Neural progenitor cell (in vitro differentiated cells): Measurements from ENCODE around the gene SPRED2. TPM values are rescaled to one million over a fixed set of nuclear protein-coding genes. Genes with fewer than 3 reads are reported as not detected.

ENCODE experiments used
- DNase-seq: peaks from one replicate; pipeline ENCODE4 v3.0.0-alpha.2; 2016; ENCODE audit warnings: low spot score
- H2AFZ ChIP-seq: fragments of 200-600 bp; sonication (generic); replicated peaks from 2 replicates; pipeline ENCODE4 v1.6.1; 2016; ENCODE audit warnings: antibody characterized with exemption
- H3F3A ChIP-seq: fragments of 200-600 bp; sonication (generic); 2 replicates; pipeline ENCODE4 v1.6.1; 2016; ENCODE audit warnings: antibody characterized with exemption, low read depth
- H3K27ac ChIP-seq: fragments of 200-600 bp; sonication (generic); 2 replicates; pipeline ENCODE4 v1.5.1; 2016; ENCODE audit warnings: mild to moderate bottlenecking
- H3K27me3 ChIP-seq: fragments of 200-600 bp; sonication (generic); 2 replicates; pipeline ENCODE4 v1.6.1; 2016; ENCODE audit warnings: mild to moderate bottlenecking, moderate library complexity
- H3K36me3 ChIP-seq: fragments of 200-600 bp; sonication (generic); 2 replicates; pipeline ENCODE4 v1.5.1; 2016
- H3K4me1 ChIP-seq: fragments of 200-600 bp; sonication (generic); 2 replicates; pipeline ENCODE4 v1.6.1; 2016; ENCODE audit warnings: mixed run types
- H3K4me2 ChIP-seq: fragments of 200-600 bp; sonication (generic); 2 replicates; pipeline ENCODE4 v1.6.1; 2016
- H3K4me3 ChIP-seq: fragments of 200-600 bp; sonication (generic); 2 replicates; pipeline ENCODE4 v1.5.1; 2016
- H3K79me2 ChIP-seq: fragments of 200-600 bp; sonication (generic); 2 replicates; pipeline ENCODE4 v1.6.1; 2016; ENCODE audit warnings: low read depth
- H3K9ac ChIP-seq: fragments of 200-600 bp; sonication (generic); 2 replicates; pipeline ENCODE4 v1.6.1; 2016
- H3K9me3 ChIP-seq: fragments of 200-600 bp; sonication (generic); 2 replicates; pipeline ENCODE4 v1.5.1; 2016; ENCODE audit warnings: low read depth
- H4K20me1 ChIP-seq: fragments of 200-600 bp; sonication (generic); 2 replicates; pipeline ENCODE4 v1.6.1; 2016; ENCODE audit warnings: low read depth
- H3K27ac Mint-ChIP-seq: 3 replicates; pipeline ENCODE4 v1.8.0; 2021; ENCODE audit warnings: mixed read lengths
- H3K27me3 Mint-ChIP-seq: 2 replicates; pipeline ENCODE4 v1.8.0; 2022; ENCODE audit warnings: low read depth, mild to moderate bottlenecking, inconsistent platforms, moderate library complexity, mixed read lengths; ENCODE audit not compliant: insufficient read depth
- H3K36me3 Mint-ChIP-seq: 3 replicates; pipeline ENCODE4 v1.8.0; 2021; ENCODE audit warnings: mixed read lengths
- H3K4me1 Mint-ChIP-seq: 3 replicates; pipeline ENCODE4 v1.8.0; 2021; ENCODE audit warnings: mixed read lengths
- H3K4me3 Mint-ChIP-seq: 3 replicates; pipeline ENCODE4 v1.8.0; 2021; ENCODE audit warnings: mild to moderate bottlenecking, moderate library complexity, mixed read lengths
- H3K9me3 Mint-ChIP-seq: 3 replicates; pipeline ENCODE4 v1.8.0; 2020; ENCODE audit warnings: mixed read lengths
- EZH2 ChIP-seq: fragments of 200-600 bp; sonication (generic); IDR thresholded peaks from 2 replicates; pipeline ENCODE4 v1.6.1; 2017; ENCODE audit warnings: antibody characterized with exemption, mild to moderate bottlenecking, moderate library complexity
- EZH2phosphoT487 ChIP-seq: fragments of 200-600 bp; sonication (generic); IDR thresholded peaks from 2 replicates; pipeline ENCODE4 v1.6.1; 2017; ENCODE audit warnings: antibody characterized with exemption
- total RNA-seq: library from RNA; depleted of rRNA; stranded (reverse); fragments of >200 nt; gene quantifications from 2 replicates; pipeline ENCODE4 v1.2.3, GENCODE V29; 2015; ENCODE audit warnings: low replicate concordance
- TF ChIP-seq, protein P1 (sequence below): fragments of 200-600 bp; sonication (generic); IDR thresholded peaks from 2 replicates; pipeline ENCODE4 v1.5.1; 2017; ENCODE audit warnings: antibody characterized with exemption, mild to moderate bottlenecking

SPRED2 gene
- total RNA-seq, 1 donor from 2014 or later, result 11.6 TPM

DNA sequence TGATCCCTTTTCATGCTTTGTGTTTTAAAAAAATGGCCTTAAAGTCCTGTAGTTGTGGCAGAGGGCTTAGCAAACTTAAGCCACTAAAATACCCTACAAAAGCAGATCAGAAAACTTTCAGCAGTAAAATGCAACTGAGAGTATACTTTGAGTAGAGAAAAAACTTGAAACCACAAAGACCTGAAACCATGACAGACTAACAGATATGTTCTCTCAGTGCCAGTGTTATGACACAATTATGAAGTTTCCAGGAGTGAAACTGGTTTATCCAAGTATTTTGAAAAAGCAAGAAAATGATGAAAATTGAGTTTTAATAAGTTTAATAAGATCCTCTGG lies 74.5 kb downstream of the SPRED2 start:
- peaks cover 13% of the 10 kb centered on the region for H3K36me3 Mint-ChIP-seq
- Histone ChIP-seq H3K79me2 (peaks cover 7% of the 10 kb centered on the region), H2AFZ (no peak overlapping the region), H3K36me3 (no peaks in the 10 kb centered on the region), H3K9ac (no peak overlapping the region), H3K4me1 (peaks cover 35% of the 10 kb centered on the region), H3K9me3 (no peaks in the 10 kb centered on the region), H3K27me3 (no peaks in the 10 kb centered on the region), H4K20me1 (peaks cover 55% of the 10 kb centered on the region), H3K27ac (no peak overlapping the region), H3K4me2 (no peak overlapping the region), H3K4me3 (no peak overlapping the region), H3F3A (peaks cover 7% of the 10 kb centered on the region)
- peaks cover 3% of the 10 kb centered on the region for H3K9me3 Mint-ChIP-seq
- no peak overlapping the region for H3K4me3 Mint-ChIP-seq
- DNase-seq, result no peak
- H3K4me1 Mint-ChIP-seq, result peaks cover 63% of the 10 kb centered on the region
- TF ChIP-seq EZH2, result no peak
- TF ChIP-seq EZH2phosphoT487, result no peak
- TF ChIP-seq, protein P1, sequence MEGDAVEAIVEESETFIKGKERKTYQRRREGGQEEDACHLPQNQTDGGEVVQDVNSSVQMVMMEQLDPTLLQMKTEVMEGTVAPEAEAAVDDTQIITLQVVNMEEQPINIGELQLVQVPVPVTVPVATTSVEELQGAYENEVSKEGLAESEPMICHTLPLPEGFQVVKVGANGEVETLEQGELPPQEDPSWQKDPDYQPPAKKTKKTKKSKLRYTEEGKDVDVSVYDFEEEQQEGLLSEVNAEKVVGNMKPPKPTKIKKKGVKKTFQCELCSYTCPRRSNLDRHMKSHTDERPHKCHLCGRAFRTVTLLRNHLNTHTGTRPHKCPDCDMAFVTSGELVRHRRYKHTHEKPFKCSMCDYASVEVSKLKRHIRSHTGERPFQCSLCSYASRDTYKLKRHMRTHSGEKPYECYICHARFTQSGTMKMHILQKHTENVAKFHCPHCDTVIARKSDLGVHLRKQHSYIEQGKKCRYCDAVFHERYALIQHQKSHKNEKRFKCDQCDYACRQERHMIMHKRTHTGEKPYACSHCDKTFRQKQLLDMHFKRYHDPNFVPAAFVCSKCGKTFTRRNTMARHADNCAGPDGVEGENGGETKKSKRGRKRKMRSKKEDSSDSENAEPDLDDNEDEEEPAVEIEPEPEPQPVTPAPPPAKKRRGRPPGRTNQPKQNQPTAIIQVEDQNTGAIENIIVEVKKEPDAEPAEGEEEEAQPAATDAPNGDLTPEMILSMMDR, result no peak
- no peak overlapping the region for H3K27ac Mint-ChIP-seq
- peaks cover 2% of the 10 kb centered on the region for H3K27me3 Mint-ChIP-seq

DNA sequence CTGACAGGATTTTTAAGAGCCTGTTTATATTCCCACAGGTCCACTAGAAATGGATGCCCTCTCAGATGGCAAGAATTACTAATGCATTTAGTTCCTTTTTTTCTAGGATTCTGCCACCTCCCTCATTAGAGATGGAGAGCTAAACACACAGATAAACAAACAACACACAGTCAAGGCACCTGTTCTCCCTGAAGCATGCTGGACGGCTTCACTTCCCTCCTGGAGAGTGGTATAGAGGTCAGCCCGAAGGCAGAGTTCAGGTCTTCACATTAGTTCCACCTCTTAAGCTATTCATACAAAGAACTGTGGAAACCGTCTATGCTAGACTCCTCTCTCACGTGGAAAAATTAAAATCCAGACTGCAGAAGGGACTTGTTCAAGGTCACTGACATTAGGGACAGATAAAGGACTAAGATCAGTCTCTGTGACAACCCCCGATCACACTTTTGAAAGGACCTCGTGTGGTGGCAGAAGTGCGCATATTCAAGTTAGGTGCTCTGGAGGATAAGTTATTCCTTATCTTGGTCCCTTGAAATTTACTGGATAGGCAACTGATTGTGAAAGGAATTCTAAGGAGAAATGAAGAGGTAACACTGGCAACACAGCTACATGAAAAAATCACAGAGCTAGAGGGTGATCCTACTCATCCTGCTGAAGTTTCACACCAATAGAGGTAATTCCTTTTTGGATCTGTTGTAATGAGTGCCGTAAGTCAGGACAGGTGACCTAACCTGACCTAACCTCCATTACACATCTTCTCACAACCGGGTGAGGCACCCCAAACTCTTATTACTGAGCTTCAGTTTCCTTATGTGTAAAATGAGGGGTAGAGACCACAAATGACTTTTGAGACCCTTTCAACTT lies 75.1 kb downstream of the SPRED2 start:
- TF ChIP-seq EZH2 (no peak), EZH2phosphoT487 (no peak)
- TF ChIP-seq, protein P1, result no peak
- no peak overlapping the region for H3K4me3 Mint-ChIP-seq
- Histone ChIP-seq H4K20me1 (peaks cover 61% of the 10 kb centered on the region), H3K4me3 (no peak overlapping the region), H2AFZ (no peak overlapping the region), H3K9me3 (no peaks in the 10 kb centered on the region), H3K27ac (no peak overlapping the region), H3K9ac (no peak overlapping the region), H3K4me1 (peaks cover 35% of the 10 kb centered on the region), H3F3A (peaks cover 7% of the 10 kb centered on the region), H3K4me2 (no peak overlapping the region), H3K79me2 (peaks cover 7% of the 10 kb centered on the region), H3K36me3 (no peaks in the 10 kb centered on the region), H3K27me3 (no peaks in the 10 kb centered on the region)
- peaks cover 13% of the 10 kb centered on the region for H3K36me3 Mint-ChIP-seq
- peaks cover 67% of the 10 kb centered on the region for H3K4me1 Mint-ChIP-seq
- peaks cover 2% of the 10 kb centered on the region for H3K27me3 Mint-ChIP-seq
- no peak for DNase-seq
- H3K9me3 Mint-ChIP-seq, result peaks cover 3% of the 10 kb centered on the region
- H3K27ac Mint-ChIP-seq, result no peak overlapping the region

DNA sequence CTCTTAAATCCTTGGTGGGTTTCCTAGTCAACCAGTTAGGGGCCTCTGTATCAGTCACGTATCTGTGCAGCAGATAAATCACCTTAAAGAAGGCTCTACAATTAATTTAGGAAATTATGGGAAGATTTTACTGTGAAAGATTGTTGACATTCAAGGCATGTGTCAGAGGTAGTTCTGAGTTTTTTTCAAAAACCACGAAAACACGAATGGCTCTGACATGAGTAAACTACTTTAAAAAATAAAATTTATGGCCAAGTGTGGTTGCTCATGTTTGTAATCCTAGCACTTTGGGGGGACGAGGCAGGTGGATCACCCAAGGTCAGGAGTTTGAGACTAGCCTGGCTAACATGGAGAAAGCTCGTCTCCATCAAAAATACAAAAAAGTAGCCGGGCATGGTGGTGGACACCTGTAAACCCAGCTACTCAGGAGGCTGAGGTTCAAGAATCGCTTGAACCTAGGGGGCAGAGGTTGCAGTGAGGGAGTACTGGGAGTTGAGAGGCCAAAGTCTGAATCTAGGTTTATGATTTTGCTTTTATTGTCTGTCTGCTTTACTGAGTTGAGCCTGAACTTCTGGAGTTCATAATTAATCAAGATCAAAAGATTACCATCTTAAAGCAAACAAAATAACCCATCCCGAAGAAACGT lies 77.1 kb downstream of the SPRED2 start:
- peaks cover 71% of the 10 kb centered on the region for H3K4me1 Mint-ChIP-seq
- Histone ChIP-seq H3K4me1 (peaks cover 46% of the 10 kb centered on the region), H3K27me3 (no peaks in the 10 kb centered on the region), H3K9me3 (no peaks in the 10 kb centered on the region), H3K27ac (no peak overlapping the region), H2AFZ (no peak overlapping the region), H3K79me2 (peaks cover 7% of the 10 kb centered on the region), H3K36me3 (no peaks in the 10 kb centered on the region), H4K20me1 (peaks cover 81% of the 10 kb centered on the region), H3K4me3 (no peak overlapping the region), H3F3A (peaks cover 16% of the 10 kb centered on the region), H3K9ac (no peak overlapping the region), H3K4me2 (no peak overlapping the region)
- H3K27me3 Mint-ChIP-seq, result peaks cover 2% of the 10 kb centered on the region
- peaks cover under 1% of the 10 kb centered on the region for H3K9me3 Mint-ChIP-seq
- DNase-seq, result no peak
- H3K36me3 Mint-ChIP-seq, result peaks cover 10% of the 10 kb centered on the region
- TF ChIP-seq EZH2phosphoT487 (no peak), EZH2 (no peak)
- TF ChIP-seq, protein P1, result no peak
- no peak overlapping the region for H3K4me3 Mint-ChIP-seq
- no peak overlapping the region for H3K27ac Mint-ChIP-seq
